OCI-LY7 (cell line): ENCODE measurements around the gene TMEM215. TPM values are rescaled to one million over a fixed set of nuclear protein-coding genes. Genes with fewer than 3 reads are reported as not detected.

Source experiments
- BruUV-seq: library from RNA; stranded (reverse); fragments of 400-500 nt; replicated peaks from 2 replicates; lab custom pipeline; 2021; lab: Mats Ljungman, UMichigan
- CTCF ChIA-PET: fragments of 300-600 bp; sonication (Branson Sonifier 250); formaldehyde crosslinking; loops from one replicate; lab custom pipeline; 2022; ENCODE audit warnings: antibody characterized with exemption; ENCODE audit not compliant: unreplicated experiment; lab: Charles Lee
- POLR2A ChIA-PET: fragments of 300-600 bp; sonication (Branson Sonifier 250); formaldehyde crosslinking; loops from one replicate; lab custom pipeline; 2022; ENCODE audit warnings: antibody characterized with exemption; lab: Charles Lee
- DNase-seq: peaks from one replicate; pipeline ENCODE4 v3.0.0-alpha.2; 2015; ENCODE audit warnings: low spot score
- H2AFZ ChIP-seq: fragments of 200-600 bp; sonication (generic), shearing (Covaris generic); 2 replicates; pipeline ENCODE4 v1.6.1; 2014; ENCODE audit warnings: mild to moderate bottlenecking, antibody characterized with exemption, low read length, moderate library complexity
- H3K27ac ChIP-seq: fragments of 200-600 bp; sonication (generic); 2 replicates; pipeline ENCODE4 v1.5.1; 2014; ENCODE audit warnings: mixed run types, low read depth, mild to moderate bottlenecking, moderate library complexity, low read length, inconsistent platforms; ENCODE audit not compliant: poor library complexity, severe bottlenecking
- H3K36me3 ChIP-seq: fragments of 200-600 bp; sonication (generic); 2 replicates; pipeline ENCODE4 v1.6.1; 2014; ENCODE audit warnings: mild to moderate bottlenecking, antibody characterized with exemption, low read length, moderate library complexity, mixed read lengths; ENCODE audit not compliant: insufficient read depth
- H3K4me1 ChIP-seq: fragments of 200-600 bp; sonication (generic); 2 replicates; pipeline ENCODE4 v1.5.1; 2014; ENCODE audit warnings: mild to moderate bottlenecking, low read length; ENCODE audit not compliant: insufficient read depth, poor library complexity, severe bottlenecking
- H3K4me2 ChIP-seq: fragments of 200-600 bp; sonication (generic); 2 replicates; pipeline ENCODE4 v1.6.1; 2014; ENCODE audit warnings: mild to moderate bottlenecking, low read length
- H3K4me3 ChIP-seq: fragments of 200-600 bp; sonication (generic); 2 replicates; pipeline ENCODE4 v1.5.1; 2014; ENCODE audit warnings: mild to moderate bottlenecking, low read depth, low read length; ENCODE audit not compliant: poor library complexity, severe bottlenecking
- H3K79me2 ChIP-seq: fragments of 200-600 bp; sonication (generic); 2 replicates; pipeline ENCODE4 v1.6.1; 2016; ENCODE audit warnings: low read depth, mild to moderate bottlenecking, low read length, moderate library complexity, mixed read lengths; ENCODE audit not compliant: insufficient read depth
- H3K9me2 ChIP-seq: fragments of 200-600 bp; sonication (generic); 2 replicates; pipeline ENCODE4 v1.6.1; 2016; ENCODE audit warnings: mild to moderate bottlenecking, low read length, mixed read lengths; ENCODE audit not compliant: insufficient read depth
- H3K9me3 ChIP-seq: fragments of 200-600 bp; sonication (generic); 2 replicates; pipeline ENCODE4 v1.6.1; 2014; ENCODE audit warnings: mild to moderate bottlenecking, mixed run types, low read length, mixed read lengths
- H4K20me1 ChIP-seq: fragments of 200-600 bp; sonication (generic); 2 replicates; pipeline ENCODE4 v1.6.1; 2014; ENCODE audit warnings: mild to moderate bottlenecking, antibody characterized with exemption, low read length, moderate library complexity, mixed read lengths; ENCODE audit not compliant: insufficient read depth
- EZH2phosphoT487 ChIP-seq: fragments of 200-600 bp; sonication (generic); IDR thresholded peaks from 2 replicates; pipeline ENCODE4 v1.6.1; 2018; ENCODE audit warnings: low read depth, borderline replicate concordance, mild to moderate bottlenecking, mixed run types, antibody characterized with exemption, low read length, moderate library complexity, mixed read lengths
- intact Hi-C: fragments of 100-400 bp; cut with micrococcal nuclease; formaldehyde crosslinking; loops from one replicate; pipeline ENCODE4 v1.10.0; 2022; ENCODE audit not compliant: unreplicated experiment
- total RNA-seq, 2 experiments: library from RNA; depleted of rRNA in 1 of 2; stranded (reverse); fragments of >200 nt in 1 of 2; shearing (Covaris generic) in 1 of 2; gene quantifications; 2 replicates each; pipeline ENCODE4 v1.2.3, GENCODE V29; 2014 to 2022
- TF ChIP-seq, protein P1 (sequence below): fragments of 200-600 bp; sonication (generic); conservative IDR thresholded peaks from 2 replicates; pipeline ENCODE4 v1.5.1; 2014; ENCODE audit warnings: mild to moderate bottlenecking, antibody characterized with exemption, low read length, moderate library complexity, mixed read lengths

Gene TMEM215
- total RNA-seq, 2 experiments from 2014 or later, result not detected

- ChIA-PET POLR2A (interaction anchor here (0.8 kb wide), 1 partner anchor 27 kb away, joined by 3 read pairs; no protein-coding TSS in a partner anchor), CTCF (no interaction called here)
- intact Hi-C loops, result no loop called here
- H3K4me3 ChIP-seq, result no peak overlapping the region
- no peaks in the 10 kb centered on the region for H3K36me3 ChIP-seq
- H3K9me3 ChIP-seq, result no peaks in the 10 kb centered on the region; the same call in 1 of the 2 replicates
- no peaks in the 10 kb centered on the region; the same call in 1 of the 2 replicates for H3K79me2 ChIP-seq
- H3K27ac ChIP-seq, result no peak overlapping the region
- no peak overlapping the region for H2AFZ ChIP-seq
- 0 out of 2 replicates have a peak, but pooled peaks cover 4% of the 10 kb centered on the region for H3K9me2 ChIP-seq
- no peak overlapping the region for H3K4me2 ChIP-seq
- H4K20me1 ChIP-seq, result no peaks in the 10 kb centered on the region
- no peaks in the 10 kb centered on the region for H3K4me1 ChIP-seq
- no peak for DNase-seq
- no TSS peak for BruUV-seq
- TF ChIP-seq EZH2phosphoT487, result no peak
- TF ChIP-seq, protein P1, sequence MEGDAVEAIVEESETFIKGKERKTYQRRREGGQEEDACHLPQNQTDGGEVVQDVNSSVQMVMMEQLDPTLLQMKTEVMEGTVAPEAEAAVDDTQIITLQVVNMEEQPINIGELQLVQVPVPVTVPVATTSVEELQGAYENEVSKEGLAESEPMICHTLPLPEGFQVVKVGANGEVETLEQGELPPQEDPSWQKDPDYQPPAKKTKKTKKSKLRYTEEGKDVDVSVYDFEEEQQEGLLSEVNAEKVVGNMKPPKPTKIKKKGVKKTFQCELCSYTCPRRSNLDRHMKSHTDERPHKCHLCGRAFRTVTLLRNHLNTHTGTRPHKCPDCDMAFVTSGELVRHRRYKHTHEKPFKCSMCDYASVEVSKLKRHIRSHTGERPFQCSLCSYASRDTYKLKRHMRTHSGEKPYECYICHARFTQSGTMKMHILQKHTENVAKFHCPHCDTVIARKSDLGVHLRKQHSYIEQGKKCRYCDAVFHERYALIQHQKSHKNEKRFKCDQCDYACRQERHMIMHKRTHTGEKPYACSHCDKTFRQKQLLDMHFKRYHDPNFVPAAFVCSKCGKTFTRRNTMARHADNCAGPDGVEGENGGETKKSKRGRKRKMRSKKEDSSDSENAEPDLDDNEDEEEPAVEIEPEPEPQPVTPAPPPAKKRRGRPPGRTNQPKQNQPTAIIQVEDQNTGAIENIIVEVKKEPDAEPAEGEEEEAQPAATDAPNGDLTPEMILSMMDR, result no peak
Observed at GRCh38 chr9:32775283-32775682, 8.1 kb upstream of the TMEM215 start.

DNA sequence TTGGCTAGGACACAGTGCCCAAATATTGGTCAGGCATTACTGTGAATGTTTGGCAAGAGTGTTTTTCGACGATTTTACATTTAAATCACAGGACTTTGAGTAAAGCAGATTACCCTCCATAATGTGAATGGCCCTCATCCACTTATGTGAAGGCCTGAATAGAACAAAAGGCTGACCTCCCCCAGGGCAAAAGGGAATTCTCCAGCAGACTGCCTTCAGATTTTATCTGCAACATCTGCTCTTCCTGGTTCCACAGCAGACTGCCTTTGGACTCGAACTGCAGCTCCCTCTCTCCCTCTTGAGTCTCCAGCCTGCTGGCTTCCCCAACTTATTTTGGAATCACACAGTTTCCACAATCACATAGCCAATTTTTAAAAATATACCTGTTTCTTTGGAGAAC is 7.1 kb upstream of the TMEM215 start:
- Histone ChIP-seq H3K4me1 (no peaks in the 10 kb centered on the region), H3K9me2 (0 out of 2 replicates have a peak, but pooled peaks cover 4% of the 10 kb centered on the region), H2AFZ (no peak overlapping the region), H4K20me1 (no peaks in the 10 kb centered on the region), H3K9me3 (no peaks in the 10 kb centered on the region; the same call in 1 of the 2 replicates), H3K36me3 (no peaks in the 10 kb centered on the region), H3K4me3 (no peak overlapping the region), H3K27ac (no peak overlapping the region), H3K79me2 (no peaks in the 10 kb centered on the region; the same call in 1 of the 2 replicates), H3K4me2 (no peak overlapping the region)
- no peak for DNase-seq
- ChIA-PET POLR2A (no interaction called here), CTCF (no interaction called here)
- intact Hi-C loops, result no loop called here
- TF ChIP-seq, protein P1, result no peak
- TF ChIP-seq EZH2phosphoT487, result no peak
- BruUV-seq, result no TSS peak

DNA sequence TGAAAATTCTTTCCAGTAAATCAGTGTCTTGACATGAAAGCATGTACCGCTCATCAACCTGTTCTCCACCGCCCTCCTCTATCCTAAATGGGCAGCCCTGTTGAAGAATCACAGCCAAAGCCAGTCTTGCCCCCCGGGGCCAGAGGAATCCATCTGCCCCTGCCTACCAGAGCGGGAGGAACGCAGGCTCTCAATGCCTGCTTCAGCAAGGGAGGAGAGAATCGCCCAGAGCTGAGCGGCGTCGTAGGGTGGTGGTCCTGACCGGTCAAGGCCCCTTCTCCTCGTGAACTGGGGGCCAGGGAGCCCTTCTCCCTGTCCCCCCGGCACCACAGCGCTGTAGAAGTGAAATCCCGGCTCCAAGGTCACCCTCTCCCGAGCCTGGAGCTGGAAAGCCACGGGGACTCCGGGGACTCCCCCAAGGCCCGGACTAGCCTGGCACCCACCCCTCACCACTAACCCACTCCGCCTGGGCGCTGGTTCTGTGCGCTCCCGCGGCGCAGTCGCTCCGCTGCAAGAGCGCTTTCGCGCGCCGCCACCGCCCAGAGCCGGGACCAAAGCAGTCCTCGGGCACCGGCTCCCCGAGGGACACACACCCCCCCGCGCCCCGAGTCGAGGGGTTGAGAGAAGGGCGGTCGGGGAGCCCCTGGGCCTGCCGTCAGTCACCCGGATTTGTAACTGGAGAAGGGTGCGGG is 718 bp upstream of the TMEM215 start:
- Histone ChIP-seq H3K9me3 (no peaks in the 10 kb centered on the region), H3K36me3 (no peaks in the 10 kb centered on the region), H2AFZ (no peak overlapping the region), H3K27ac (no peak overlapping the region), H3K79me2 (no peaks in the 10 kb centered on the region), H4K20me1 (no peaks in the 10 kb centered on the region), H3K4me3 (no peak overlapping the region), H3K4me1 (no peaks in the 10 kb centered on the region), H3K9me2 (0 out of 2 replicates have a peak, but pooled peaks cover 4% of the 10 kb centered on the region), H3K4me2 (no peak overlapping the region)
- no peak for DNase-seq
- TF ChIP-seq, protein P1, result no peak
- no peak for TF ChIP-seq EZH2phosphoT487
- POLR2A ChIA-PET, result interaction anchor here (1.2 kb wide), 1 partner anchor 10 kb away, joined by 5 read pairs; no protein-coding TSS in a partner anchor
- intact Hi-C loops, result no loop called here
- CTCF ChIA-PET, result no interaction called here
- BruUV-seq, result no TSS peak
